GM21360 (cell line): Measurements from ENCODE around the gene TAF1.
"Not testable (repeated sequence)": the region's sequence is repeated elsewhere in the genome, so short reads cannot be mapped to it uniquely, and the experiment has no call there.

ENCODE experiments used
- ATAC-seq: cut with Tn5 transposase; IDR thresholded peaks from one replicate; pipeline ENCODE4 v1.9.1; 2021; ENCODE audit warnings: mild to moderate bottlenecking, moderate library complexity; ENCODE audit not compliant: unreplicated experiment

TAF1 gene

DNA sequence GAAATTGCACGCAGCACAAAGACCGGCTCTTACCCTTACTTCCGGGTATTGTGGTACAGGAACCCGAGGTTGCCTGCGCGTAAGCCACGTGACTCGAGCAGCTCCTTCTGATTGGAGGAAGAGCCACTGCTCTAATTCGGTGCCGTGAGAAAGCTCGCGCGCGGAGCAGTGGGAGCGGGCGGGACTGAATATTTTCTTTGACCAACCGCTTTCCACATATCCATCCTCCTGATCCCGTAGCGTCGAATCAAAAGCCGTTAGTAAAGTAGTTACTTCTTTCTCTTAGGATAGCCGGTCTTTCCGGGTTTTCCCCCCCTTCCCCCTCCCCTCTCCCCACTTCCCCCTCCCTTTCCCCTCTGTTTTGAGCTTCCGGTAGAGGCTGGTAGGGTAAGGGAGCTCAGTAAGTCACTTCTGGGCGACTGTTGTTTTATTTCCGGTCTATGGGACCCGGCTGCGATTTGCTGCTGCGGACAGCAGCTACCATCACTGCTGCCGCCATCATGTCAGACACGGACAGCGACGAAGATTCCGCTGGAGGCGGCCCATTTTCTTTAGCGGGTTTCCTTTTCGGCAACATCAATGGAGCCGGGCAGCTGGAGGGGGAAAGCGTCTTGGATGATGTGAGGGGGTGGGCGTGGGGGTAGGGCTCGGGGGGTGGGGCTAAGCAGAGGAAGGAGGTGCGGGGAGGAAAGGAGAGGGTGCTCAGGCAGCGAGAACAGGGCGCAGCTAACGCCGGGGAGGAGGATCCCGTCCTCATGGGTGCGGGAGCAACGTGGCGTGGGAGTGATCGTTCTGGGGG lies at the start of gene TAF1:
Gene TAF1, plus strand, starts transcription at position 483 of the 799 bp plus-strand sequence. Its CDS starts 18 bp downstream, at position 501.
- peak; percentile 86 for ATAC-seq

DNA sequence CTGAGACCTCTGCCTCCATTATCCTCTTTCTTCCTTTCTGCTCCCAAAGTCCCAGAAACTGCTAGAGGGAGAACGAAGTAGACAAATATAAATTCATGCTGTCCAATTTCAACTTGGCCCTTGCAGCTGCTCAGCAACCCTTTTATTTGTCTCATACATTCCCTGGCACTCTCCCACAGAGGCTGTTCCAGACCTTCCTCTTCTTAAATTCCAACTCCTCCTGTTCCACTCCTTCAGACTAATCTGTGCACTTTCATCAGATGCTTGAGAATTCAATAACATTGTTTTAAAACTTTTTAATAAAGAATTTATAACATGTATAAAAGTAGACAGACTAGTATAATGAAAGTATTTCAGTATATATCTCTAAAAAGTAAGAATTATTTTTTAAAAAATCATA lies 49.2 kb upstream of the TAF1 start:
- not testable (repeated sequence) for ATAC-seq

DNA sequence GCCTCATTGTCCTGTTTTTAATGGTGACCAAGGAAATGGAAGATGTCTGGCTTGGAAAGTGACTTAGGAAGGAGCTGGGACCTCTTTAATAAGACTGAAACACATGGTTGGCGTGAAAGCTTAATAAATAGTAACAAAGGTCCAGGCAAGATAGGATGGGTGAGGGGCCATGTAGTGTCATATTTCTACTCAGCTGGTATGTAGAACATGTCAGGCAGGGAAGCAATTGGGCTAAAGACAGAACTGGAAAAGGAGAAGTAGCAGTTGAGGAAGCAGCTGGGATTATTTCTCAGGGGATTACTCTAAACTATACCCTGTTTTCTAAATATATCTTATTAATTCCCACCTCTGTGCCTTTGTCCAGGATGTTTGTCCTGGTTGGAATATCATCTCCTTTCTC lies 46.0 kb upstream of the TAF1 start:
- no peak for ATAC-seq

DNA sequence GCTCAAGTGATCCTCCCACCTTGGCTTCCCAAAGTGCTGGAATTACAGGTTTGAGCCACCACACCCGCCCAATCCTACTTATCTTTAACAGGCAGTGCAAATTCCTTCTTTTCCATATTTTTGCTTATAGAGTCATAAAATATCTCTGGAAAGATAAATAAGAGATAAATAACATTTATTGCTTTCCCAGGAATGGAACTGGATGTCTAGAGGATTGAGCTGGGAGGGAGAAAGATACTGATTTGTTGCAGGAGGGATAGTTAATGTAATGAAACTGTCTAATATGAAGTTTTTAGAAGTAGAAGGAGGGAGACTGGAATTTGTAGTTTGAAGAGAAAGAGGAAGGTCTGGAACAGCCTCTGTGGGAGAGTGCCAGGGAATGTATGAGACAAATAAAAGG lies 44.4 kb upstream of the TAF1 start:
- ATAC-seq, result no peak

DNA sequence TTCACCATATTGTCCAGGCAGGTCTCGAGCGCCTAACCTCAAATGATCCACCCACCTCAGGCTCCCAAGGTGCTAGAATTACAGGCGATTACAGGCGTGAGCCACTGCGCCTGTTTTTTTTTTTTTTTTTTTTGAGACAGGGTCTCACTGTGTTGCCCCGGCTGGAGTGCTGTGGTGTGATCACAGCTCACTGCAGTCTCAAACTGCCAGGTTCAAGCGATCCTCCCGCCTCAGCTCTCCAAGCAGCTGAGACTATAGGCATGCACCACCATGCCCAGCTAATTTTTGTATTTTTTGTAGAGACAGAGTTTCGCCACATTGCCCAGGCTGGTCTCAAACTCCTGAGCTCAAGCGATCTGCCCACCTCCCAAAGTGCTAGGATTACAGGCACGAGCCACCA lies 41.7 kb upstream of the TAF1 start:
- ATAC-seq, result not testable (repeated sequence)

DNA sequence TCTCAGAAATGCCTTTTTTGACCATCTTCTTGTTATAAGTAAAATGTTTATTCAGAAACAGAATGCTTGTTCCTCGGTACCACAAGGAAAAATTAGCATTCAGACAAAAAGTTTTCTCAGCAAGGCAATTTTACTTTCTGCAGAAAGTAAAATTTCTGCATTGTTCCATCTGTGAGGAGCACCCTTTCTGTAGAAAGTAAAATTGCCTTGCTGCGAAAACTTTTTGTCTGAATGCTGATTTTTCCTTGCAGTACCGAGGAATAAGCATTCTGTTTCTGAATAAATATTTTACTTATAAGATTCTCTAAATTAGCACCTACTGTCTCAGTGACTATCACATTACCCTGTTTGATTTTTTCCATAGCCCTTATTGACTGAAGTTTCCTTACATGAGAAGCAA lies 39.8 kb upstream of the TAF1 start:
- no peak for ATAC-seq

- ATAC-seq, result not testable (repeated sequence)
Observed at GRCh38 chrX:71349151-71349665, 16.9 kb upstream of the TAF1 start.

DNA sequence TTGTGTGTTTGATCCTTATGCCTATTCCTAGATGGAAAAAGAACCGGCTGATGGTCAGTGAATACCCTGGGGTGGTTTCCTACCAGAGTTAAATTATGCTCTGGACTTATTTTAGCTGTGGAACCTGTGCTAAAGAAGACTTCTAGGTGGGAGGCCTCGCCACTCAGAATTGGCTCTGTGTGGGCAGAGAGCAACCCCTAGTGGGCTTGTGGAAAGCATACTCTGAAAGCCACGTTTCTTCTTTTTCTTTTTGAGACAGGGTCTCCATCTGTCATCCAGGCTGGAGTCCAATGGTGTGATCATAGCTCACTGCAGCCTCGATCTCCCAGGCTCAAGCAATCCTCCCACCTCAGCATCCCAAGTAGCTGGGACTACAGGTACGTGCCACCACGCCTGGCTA lies 16.3 kb upstream of the TAF1 start:
- not testable (repeated sequence) for ATAC-seq

GRCh38 chrX:71352439-71352838 lies 13.7 kb upstream of the TAF1 start:
- not testable (repeated sequence) for ATAC-seq

DNA sequence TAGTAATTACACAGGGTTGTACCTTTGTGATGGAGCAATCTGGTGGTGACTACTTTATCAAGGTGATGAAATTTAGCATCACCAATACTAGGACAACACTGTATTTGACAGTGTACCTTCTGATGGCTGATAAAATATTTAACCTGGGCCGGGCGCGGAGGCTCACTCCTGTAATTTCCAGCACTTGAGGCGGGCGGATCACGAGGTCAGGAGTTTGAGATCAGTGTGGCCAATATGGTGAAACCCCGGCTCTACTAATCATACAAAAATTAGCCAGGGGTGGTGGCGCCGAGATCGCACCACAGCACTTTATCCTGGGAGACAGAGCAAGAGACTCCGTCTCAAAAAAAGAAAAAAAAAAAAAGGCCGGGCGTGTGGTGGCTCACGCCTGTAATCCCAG lies 1.9 kb upstream of the TAF1 start:
- no peak for ATAC-seq

- ATAC-seq, result peak; percentile 7
Observed at GRCh38 chrX:71365356-71365874, 742 bp upstream of the TAF1 start.

DNA sequence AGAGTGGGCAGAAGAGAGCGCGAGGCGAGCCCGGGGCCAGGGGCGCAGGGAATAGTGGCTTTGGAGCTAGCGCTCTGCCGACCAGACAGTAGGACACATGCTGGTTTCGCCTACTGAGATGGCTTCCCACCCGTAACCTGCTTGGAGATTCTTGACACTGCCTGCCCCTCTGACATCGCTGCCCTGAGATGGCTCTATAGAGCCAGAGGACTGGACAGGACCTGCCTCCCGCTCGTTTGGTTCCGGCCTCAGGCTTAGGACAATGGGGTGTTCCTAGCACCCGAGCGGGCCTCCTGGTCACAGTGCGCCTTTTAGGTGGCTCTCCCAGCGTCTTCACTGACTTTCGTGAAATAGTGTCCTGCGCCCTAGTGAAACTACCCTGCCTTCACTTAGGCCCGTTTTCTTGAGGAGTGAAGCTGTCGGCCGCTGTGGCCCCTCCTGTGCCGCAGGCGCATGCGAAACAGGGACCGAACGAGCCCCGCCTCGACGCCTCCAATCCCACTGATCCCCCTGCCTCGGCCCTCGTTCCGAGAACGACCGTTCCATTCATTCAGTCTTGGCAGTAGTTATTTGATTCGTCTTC lies 608 bp downstream of the TAF1 start:
- no peak for ATAC-seq

- ATAC-seq, result no peak
Observed at GRCh38 chrX:71367396-71367795, 1.2 kb downstream of the TAF1 start.

DNA sequence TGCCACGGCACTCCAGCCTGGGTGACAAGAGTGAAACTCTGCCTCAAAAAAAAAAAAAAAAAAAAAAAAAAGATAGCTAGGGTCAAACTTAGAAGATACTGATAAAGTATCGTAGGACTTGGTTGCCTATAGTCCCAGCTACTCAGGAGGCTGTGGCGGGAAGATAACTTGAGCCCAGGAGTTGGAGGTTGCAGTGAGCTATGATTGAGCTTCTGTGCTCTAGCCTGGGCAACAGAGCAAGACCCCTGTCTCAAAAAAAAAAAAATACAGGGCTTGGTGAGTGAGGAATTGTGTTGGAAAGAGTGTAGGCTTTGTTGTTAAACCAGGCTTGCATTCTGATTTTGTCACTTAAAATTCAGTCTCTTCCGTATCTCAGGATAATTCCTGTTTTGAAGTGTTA lies 6.2 kb downstream of the TAF1 start:
- ATAC-seq, result no peak

DNA sequence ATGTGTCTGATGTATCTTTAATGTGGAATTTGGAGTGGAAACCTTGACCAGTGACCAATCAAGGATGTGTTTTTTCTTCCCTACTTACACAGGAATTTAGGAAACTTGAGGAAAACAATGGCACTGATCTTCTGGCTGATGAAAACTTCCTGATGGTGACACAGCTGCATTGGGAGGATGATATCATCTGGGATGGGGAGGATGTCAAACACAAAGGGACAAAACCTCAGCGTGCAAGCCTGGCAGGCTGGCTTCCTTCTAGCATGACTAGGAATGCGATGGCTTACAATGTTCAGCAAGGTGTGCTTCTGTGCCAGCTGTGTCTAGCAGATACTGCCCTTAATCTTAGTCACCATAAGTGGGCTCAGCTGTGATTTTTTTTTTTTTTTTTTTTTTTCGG lies 12.6 kb downstream of the TAF1 start:
- ATAC-seq, result no peak

DNA sequence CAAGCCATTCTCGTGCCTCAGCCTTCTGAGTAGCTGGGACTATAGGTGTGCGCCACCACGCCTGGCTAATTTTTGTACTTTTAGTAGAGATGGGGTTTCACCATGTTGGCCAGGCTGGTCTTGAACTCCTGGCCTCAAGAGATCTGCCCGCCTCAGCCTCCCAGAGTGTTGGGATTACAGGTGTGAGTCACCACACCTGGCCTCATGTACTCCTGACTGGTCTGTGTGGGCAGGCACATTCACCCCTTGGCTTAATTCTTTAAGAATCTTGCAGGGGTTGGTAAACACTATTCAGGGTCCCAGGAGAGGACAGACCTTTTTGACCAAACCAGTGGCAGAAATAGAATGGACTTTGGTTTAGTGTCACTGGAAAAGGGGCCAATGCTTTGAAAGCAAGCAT lies 25.6 kb downstream of the TAF1 start:
- ATAC-seq, result not testable (repeated sequence)

GRCh38 chrX:71393919-71394318 lies 27.8 kb downstream of the TAF1 start:
- no peak for ATAC-seq

DNA sequence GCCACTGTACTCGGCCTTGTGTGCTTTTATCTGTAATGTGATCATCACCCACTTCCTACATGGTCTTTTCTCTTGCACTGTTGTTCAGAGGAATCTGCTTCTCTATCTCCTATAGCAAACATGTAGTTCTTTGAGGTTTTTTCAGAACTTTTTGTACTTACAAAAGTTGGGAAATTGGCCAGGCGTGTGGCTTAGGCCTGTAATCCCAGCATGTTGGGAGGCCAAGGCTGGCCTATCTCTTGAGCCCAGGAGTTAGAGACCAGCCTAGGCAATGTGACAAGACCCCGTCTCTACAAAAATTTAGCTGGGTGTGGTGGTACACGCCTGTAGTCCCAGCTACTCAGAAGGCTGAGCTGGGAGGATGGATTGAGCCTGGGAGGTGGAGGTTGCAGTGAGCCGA lies 30.4 kb downstream of the TAF1 start:
- ATAC-seq, result no peak

DNA sequence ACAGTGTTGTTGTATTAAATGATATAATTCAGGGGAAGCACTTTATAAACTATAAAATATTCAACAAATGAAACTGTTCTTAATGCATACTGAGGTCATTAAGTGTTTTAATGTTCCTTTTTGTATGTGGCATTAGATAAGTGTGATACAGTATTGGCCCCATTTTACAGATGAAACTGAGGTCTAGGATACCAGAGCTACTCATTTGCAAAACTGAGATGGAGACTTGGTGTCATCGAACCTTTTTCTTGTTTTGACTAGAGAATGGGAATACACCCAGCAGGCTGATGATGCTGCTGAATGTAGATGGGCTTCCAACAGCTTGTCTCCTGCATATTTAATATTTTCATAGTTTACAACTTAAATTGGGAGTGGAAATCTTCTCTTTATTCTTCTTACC lies 34.6 kb downstream of the TAF1 start:
- no peak for ATAC-seq

- ATAC-seq, result not testable (repeated sequence)
Observed at GRCh38 chrX:71416260-71416659, 50.1 kb downstream of the TAF1 start.

GRCh38 chrX:71420686-71421085 lies 54.5 kb downstream of the TAF1 start:
- ATAC-seq, result no peak

DNA sequence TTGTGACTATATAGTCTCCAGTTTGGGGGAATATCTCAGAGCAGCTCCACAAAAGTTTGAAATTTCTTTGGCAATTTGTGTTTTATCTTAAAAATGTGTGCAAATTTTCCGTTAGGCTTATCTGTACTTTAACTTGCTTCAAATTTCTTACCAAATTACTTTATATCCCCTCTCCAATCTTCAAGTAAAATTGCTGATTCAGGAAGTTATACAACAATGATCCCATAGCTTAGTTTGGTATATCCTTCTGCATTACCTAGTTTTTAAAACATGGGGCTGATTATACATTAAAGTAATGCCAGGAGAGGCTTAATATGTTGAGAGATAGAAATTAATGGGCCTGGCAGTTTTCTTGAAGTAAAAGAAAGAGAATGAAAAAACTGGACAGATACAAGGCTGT lies 66.6 kb downstream of the TAF1 start:
- ATAC-seq, result no peak
